ENCODE results near the gene IFNA2. TPM values are rescaled to one million over a fixed set of nuclear protein-coding genes. Genes with fewer than 3 reads are reported as not detected.
A peak's percentile ranks its signal among the peaks of the same experiment; 100 is the strongest.

Gene IFNA2
- total RNA-seq, 1 experiment from 2014 or later = not detected

- Histone ChIP-seq H3K4me3 (ENCODE audit: low read depth, low read length, poor library complexity, severe bottlenecking) (no peak overlapping the region), H3K4me1 (ENCODE audit: insufficient read depth, low read length, poor library complexity, severe bottlenecking) (no peaks in the 10 kb centered on the region), H3K27me3 (replicated peaks; ENCODE audit: insufficient read depth, low read depth, low read length, poor library complexity) (no peaks in the 10 kb centered on the region), H3K36me3 (ENCODE audit: insufficient read depth, low read length, poor library complexity, severe bottlenecking) (no peaks in the 10 kb centered on the region), H3K9me3 (ENCODE audit: low read depth, low read length, poor library complexity, severe bottlenecking) (no peaks in the 10 kb centered on the region), H3K27ac (ENCODE audit: low read depth, low read length, poor library complexity, severe bottlenecking) (no peak overlapping the region)
- BruUV-seq (replicated peaks) = no TSS peak
- CTCF ChIA-PET = no interaction called here
- intact Hi-C loops (cut with micrococcal nuclease; ENCODE audit: unreplicated experiment) = no loop called here
- TF ChIP-seq CTCF (conservative IDR thresholded peaks at IDR 0.05; ENCODE audit: low read depth, low read length) (no peak), EZH2 (IDR thresholded peaks at IDR 0.05; ENCODE audit: borderline replicate concordance, low read depth, low read length, poor library complexity, severe bottlenecking) (no peak)
- no peak for DNase-seq (ENCODE audit: low spot score)
- POLR2A ChIA-PET (ENCODE audit: low non-redundant PET) = no interaction called here
These were observed 47.7 kb upstream of the IFNA2 start for GRCh38 chr9:21432672-21433425.

- intact Hi-C loops (cut with micrococcal nuclease; ENCODE audit: unreplicated experiment) = no loop called here
- DNase-seq (ENCODE audit: low spot score) = peak; percentile 3
- CTCF ChIA-PET = no interaction called here
- H3K27ac ChIP-seq (ENCODE audit: low read depth, low read length, poor library complexity, severe bottlenecking) = no peak overlapping the region
- no TSS peak for BruUV-seq (replicated peaks)
- H3K27me3 ChIP-seq (replicated peaks; ENCODE audit: insufficient read depth, low read depth, low read length, poor library complexity) = no peaks in the 10 kb centered on the region
- no peak for TF ChIP-seq CTCF (conservative IDR thresholded peaks at IDR 0.05; ENCODE audit: low read depth, low read length)
- no peak for TF ChIP-seq EZH2 (IDR thresholded peaks at IDR 0.05; ENCODE audit: borderline replicate concordance, low read depth, low read length, poor library complexity, severe bottlenecking)
- H3K4me3 ChIP-seq (ENCODE audit: low read depth, low read length, poor library complexity, severe bottlenecking) = no peak overlapping the region
- no peaks in the 10 kb centered on the region for H3K4me1 ChIP-seq (ENCODE audit: insufficient read depth, low read length, poor library complexity, severe bottlenecking)
- H3K9me3 ChIP-seq (ENCODE audit: low read depth, low read length, poor library complexity, severe bottlenecking) = no peaks in the 10 kb centered on the region
- POLR2A ChIA-PET (ENCODE audit: low non-redundant PET) = no interaction called here
- no peaks in the 10 kb centered on the region for H3K36me3 ChIP-seq (ENCODE audit: insufficient read depth, low read length, poor library complexity, severe bottlenecking)
These were observed 44.0 kb upstream of the IFNA2 start for GRCh38 chr9:21429191-21429590.

- no peak for DNase-seq (ENCODE audit: low spot score)
- Histone ChIP-seq H3K27me3 (replicated peaks; ENCODE audit: insufficient read depth, low read depth, low read length, poor library complexity) (no peaks in the 10 kb centered on the region), H3K4me3 (ENCODE audit: low read depth, low read length, poor library complexity, severe bottlenecking) (no peak overlapping the region), H3K9me3 (ENCODE audit: low read depth, low read length, poor library complexity, severe bottlenecking) (no peaks in the 10 kb centered on the region), H3K4me1 (ENCODE audit: insufficient read depth, low read length, poor library complexity, severe bottlenecking) (no peaks in the 10 kb centered on the region), H3K36me3 (ENCODE audit: insufficient read depth, low read length, poor library complexity, severe bottlenecking) (no peaks in the 10 kb centered on the region), H3K27ac (ENCODE audit: low read depth, low read length, poor library complexity, severe bottlenecking) (no peak overlapping the region)
- ChIA-PET CTCF (no interaction called here), POLR2A (ENCODE audit: low non-redundant PET) (no interaction called here)
- BruUV-seq (replicated peaks) = no TSS peak
- TF ChIP-seq EZH2 (IDR thresholded peaks at IDR 0.05; ENCODE audit: borderline replicate concordance, low read depth, low read length, poor library complexity, severe bottlenecking) = no peak
- TF ChIP-seq CTCF (conservative IDR thresholded peaks at IDR 0.05; ENCODE audit: low read depth, low read length) = no peak
- intact Hi-C loops (cut with micrococcal nuclease; ENCODE audit: unreplicated experiment) = no loop called here
These were observed 43.0 kb upstream of the IFNA2 start for GRCh38 chr9:21428235-21428634.
